ENCODE results near the gene RBPJL.

Gene RBPJL

DNA sequence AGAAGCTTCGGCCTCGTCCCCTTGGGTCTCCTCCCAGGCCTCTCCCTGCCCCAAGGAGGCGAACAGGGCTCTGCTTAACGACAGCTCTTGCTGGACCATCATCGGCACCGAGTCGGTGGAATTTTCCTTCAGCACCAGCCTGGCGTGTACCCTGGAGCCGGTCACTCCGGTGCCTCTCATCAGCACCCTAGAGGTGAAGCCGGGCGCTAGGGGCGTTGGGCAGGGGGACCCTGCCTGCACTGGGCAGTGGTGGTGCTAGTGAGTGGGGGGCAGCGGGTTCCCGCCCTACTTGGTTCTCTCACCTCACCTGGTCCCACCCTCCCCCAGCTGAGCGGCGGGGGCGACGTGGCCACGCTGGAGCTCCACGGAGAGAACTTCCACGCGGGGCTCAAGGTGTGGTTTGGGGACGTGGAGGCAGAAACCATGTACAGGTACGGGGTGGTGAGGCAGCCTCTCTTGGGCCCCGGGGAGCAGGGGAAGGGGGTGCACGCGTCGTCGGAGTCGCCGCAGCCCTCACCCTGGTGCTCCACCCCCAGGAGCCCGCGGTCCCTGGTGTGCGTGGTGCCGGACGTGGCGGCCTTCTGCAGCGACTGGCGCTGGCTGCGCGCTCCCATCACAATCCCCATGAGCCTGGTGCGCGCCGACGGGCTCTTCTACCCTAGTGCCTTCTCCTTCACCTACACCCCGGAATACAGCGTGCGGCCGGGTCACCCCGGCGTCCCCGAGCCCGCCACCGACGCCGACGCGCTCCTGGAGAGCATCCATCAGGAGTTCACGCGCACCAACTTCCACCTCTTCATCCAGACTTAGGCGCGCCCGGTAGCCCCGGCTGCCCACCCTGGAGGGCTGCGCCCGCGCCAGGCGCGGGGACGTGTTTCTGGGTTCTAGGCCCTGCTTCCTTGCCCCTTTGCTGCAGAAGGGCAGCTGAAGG is 9.8 kb downstream of the RBPJL start:
- DNase-seq (ENCODE audit: low read depth, low spot score) = no peak

DNA sequence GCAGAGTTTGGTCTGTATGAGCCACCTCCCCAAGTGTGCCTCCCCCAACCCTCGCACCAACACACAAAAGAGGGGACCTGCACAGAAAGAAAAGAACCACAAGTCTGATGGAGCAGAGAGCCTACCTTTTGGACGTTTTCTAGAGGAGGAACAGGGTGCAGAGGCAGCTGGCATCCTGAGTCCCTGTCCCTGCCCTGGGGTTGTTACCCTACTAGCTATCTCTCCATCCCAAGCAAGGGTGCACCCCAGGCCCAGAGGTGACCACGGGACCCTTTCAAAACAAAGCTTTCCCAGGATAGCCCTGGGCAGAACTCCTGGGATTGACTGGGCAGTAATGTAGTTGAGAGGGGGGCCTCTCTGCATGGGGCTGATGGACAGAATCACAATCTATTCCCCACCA is 11.2 kb downstream of the RBPJL start:
- DNase-seq (ENCODE audit: low read depth, low spot score) = no peak

DNA sequence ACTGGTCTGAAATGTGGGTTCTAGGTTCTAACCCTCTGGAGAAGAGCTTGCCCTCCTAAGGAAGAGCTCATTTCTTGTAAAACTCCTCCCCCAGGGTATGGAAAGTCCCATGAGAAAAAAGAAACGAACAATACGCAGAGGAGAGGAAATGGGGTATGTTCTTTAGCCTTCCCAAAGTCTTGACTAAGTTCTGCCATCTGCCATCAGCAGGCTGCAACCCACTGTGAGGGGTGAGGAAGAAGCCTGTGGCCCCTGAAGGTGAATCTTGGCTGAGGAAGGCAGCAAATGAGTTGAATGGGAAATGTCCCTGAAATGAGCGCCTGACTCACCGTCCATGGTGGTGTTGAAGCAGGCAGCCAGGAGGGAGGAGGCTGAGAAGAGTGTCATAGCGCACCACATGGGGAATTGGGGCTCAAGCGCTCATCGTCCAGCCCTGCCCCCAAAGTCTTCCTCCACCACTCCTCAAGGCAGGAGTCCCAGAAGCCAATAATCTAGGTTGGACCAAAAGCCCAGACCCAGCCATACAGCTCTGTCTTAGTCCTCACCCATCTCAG is 11.8 kb downstream of the RBPJL start:
- no peak for DNase-seq (ENCODE audit: low read depth, low spot score)

DNA sequence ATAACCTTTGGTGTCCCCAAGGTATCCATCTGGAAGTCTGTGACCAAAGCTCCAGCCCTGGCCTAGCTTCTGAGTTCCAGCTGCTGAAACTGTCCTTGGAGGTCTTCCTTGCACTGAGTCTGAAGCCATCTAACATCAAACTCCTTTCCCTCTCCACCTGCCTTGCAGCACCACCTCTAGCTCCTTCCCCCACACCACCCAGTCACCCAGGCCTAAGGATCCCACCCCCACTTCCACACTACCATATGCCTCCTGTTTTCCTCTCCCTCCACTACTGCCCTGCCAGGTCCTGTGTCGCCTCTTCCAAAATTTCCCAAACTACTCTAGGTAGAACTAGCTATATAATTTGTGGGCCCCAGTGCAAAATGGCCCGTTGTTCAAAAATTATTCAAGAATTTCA is 12.3 kb downstream of the RBPJL start:
- DNase-seq (ENCODE audit: low read depth, low spot score) = no peak

- no peak for DNase-seq (ENCODE audit: low read depth, low spot score)
These were observed 14.4 kb downstream of the RBPJL start for GRCh38 chr20:45320948-45321595.

- DNase-seq (ENCODE audit: low read depth, low spot score) = no peak
These were observed 16.3 kb downstream of the RBPJL start for GRCh38 chr20:45322952-45323383.

GRCh38 chr20:45323731-45324130 is 17.1 kb downstream of the RBPJL start:
- DNase-seq (ENCODE audit: low read depth, low spot score) = no peak

DNA sequence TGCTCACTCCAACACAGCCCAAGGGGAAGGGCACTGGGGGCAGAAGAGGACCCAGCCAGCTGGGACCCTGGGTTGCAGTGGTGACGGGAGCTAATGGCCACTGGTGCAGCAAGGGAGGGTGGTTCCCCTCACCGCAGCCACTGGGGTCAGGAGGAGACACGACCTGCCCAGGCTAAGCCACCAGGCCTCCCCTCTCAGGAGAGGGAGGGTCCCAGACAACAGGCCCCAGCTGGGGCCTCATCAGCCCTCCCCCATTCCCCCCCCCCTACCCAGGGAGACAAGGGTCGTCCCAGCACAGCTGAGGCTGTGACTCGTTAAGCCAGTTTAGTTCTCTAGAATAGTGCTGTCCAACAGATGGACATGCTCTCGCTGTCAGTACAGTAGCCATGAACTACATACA is 18.7 kb downstream of the RBPJL start:
- no peak for DNase-seq (ENCODE audit: low read depth, low spot score)

DNA sequence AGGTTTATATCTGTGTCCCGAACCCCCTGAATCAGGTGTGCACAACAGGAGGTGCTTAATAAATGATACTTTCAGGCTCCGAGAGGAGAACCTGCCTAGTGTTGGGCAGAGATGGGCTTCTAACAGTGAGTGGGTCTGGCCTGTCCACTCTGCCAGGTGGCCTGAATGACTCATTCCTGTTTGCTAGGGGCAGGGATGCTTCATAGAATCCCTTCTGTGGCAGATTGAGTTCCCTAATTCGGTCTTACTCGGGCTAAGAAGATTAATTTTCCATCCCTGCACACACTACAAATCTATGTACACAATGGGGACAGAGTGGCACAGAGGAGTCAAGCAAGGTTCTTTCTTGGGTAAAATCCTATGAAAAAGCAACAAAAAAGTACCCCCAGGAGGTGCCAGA is 21.8 kb downstream of the RBPJL start:
- DNase-seq (ENCODE audit: low read depth, low spot score) = no peak

DNA sequence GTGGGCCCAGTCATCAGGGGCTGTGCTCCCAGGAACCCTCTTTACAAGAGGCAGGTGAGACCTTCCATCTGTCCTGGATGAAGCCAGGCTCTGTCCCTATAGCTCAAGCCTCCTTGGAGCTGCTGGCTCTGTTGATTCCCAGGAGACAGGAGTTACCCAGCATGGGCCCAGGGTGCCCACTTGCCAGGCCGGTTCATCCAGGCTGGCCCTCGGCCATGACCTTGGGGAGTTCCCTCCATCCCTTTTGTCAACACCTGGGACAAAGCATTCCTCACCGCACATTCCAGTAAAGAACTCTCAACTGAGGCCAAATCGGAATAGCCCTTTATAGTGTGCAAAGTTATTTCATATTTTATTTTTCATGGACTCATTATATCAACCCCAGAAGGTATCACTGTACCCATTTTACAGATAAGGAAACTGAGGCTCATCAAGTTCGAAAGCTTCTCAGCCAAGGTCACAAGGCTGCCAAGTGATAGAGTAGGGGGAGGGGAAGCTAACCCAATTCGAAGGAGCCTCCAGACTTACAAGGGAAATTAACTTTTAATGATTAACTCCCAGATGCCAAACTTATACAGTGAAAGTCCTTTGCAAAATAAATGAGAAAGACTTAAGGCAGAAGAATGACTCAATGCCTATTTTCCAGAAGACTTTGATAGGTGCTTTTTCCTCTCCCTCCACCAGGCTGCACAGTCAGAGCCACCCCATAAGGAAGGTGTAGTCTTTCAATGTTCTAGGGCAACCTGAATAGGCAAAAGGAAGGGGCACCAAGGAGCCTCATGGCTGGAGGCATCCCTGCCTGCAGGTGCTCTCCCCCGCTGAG is 23.1 kb downstream of the RBPJL start:
- no peak for DNase-seq (ENCODE audit: low read depth, low spot score)

- DNase-seq (ENCODE audit: low read depth, low spot score) = no peak
These were observed 23.8 kb downstream of the RBPJL start for GRCh38 chr20:45330476-45330875.

GRCh38 chr20:45336530-45337366 is 30.1 kb downstream of the RBPJL start:
- no peak for DNase-seq (ENCODE audit: low read depth, low spot score)

GRCh38 chr20:45337367-45338120 is 30.9 kb downstream of the RBPJL start:
- DNase-seq (ENCODE audit: low read depth, low spot score) = no peak

- no peak for DNase-seq (ENCODE audit: low read depth, low spot score)
These were observed 31.7 kb downstream of the RBPJL start for GRCh38 chr20:45338121-45339030.

- DNase-seq (ENCODE audit: low read depth, low spot score) = no peak
These were observed 32.4 kb downstream of the RBPJL start for GRCh38 chr20:45339084-45339483.

- no peak for DNase-seq (ENCODE audit: low read depth, low spot score)
These were observed 33.2 kb downstream of the RBPJL start for GRCh38 chr20:45339799-45340198.

DNA sequence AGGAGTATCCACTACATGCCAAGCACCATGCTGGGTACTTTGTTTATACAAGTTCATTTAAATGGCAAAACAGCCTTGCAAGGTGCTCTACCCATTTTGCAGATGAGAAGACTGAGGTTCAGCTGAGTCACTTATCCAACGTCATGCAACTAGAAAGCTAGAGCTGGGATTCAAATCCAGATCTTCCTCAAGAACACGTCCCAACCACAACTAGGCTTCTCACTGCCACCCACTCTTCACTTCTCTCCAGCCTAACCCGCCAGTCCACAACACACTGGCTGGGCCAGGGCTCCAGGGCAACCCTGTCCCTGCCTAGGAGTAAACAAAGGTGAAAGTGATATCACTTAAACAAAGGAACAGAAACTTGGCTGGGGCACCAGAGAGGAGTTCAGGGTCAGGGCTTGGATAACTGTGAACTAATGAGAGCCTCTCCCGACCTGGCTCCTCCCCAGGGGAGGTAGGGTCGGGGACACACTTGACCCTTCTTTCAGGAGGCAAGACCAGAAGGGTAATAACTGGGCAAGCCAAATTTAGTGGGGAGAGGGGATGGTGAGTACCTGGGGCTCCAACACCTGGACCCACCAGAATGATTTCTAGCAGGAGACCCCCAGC is 33.7 kb downstream of the RBPJL start:
- DNase-seq (ENCODE audit: low read depth, low spot score) = no peak

- no peak for DNase-seq (ENCODE audit: low read depth, low spot score)
These were observed 34.3 kb downstream of the RBPJL start for GRCh38 chr20:45340951-45341350.

DNA sequence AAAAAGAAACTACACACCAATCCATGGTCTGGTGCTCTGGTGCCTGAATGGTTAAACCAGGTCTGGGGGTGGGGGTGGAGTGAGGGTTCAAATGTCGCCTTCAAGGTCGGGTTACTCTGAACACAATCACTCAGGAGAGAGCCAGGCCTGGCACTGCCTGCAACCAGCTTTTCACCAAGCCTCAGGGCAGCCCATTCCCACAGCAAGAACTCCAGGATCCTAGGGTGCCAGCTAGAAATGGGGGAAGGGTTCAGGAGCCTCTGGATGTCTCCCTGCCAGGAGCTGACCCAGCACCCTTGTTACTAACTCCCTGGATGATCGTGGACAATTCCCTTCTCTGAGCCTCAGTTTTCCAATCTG is 34.9 kb downstream of the RBPJL start:
- DNase-seq (ENCODE audit: low read depth, low spot score) = no peak
